Suppressor macrophage treated with lipopolysaccharide for 4 hours (primary cell): ENCODE results near the gene SEMA6B.

Experiments
- DNase-seq: peaks from one replicate; pipeline ENCODE4 v3.0.0-alpha.2; 2020

The SEMA6B gene

DNA sequence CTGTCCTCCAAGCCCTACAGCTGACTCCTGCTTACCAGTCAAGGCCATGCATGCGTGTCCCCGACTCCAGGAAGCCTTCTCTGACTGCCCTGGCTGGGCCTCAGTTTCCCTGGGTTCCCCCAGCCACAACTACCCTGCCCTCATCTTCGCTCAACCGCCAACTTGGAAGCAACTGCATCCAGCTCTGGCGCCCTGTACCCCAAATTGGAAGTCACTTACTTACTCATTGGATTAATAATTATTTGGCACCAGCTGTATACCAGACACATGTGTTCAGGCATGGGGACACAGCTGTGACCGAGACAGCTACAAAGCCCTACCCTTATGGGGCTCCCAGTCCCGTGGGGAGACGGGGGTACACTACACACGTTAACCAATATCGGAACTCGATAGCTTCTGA lies 10.9 kb upstream of the SEMA6B start:
- DNase-seq: no peak

DNA sequence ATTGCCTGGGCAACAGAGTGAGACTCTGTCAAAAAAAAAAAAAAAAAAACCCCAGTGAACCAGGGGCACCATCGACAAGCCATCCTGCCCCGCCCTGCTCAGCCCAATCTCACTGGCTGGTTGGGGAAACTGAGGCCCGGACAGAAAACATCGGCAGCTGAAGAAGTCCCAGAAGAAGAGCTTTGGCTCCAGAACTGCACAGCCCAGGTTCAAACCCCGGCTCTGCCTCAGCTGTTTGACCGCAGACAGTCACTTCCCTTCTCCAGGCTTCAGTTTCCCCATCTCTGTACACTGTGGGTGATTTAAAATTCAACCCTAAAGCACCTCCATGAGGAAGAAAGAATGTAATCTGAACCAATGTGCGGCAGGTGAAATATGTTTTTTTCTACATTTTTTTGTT lies 9.4 kb upstream of the SEMA6B start:
- DNase-seq: peak; percentile 58

DNA sequence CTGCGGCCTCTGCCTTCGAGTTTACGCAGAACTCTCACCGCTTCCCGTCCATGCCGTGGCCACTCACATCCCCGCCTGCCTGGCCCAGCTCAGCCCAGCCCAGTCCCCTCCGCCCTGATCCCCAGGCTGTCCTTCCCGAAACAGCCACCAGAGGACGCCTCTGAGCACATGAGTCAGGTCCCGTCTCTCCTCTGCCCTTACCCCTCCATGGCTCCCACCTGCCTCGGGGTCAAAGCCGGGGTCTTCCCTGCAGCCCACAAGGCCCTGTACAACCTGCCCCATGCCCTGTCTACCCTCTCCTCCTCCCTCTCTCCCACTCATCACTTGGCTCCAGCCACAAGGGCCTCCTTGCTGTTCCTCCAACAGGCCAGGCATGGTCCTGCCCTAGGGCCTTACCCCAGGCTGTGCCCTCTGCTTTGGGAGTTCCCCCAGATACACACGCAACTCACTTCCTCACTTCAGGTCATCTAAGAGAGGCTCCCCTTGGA lies 8.1 kb upstream of the SEMA6B start:
- peak; percentile 82 for DNase-seq

DNA sequence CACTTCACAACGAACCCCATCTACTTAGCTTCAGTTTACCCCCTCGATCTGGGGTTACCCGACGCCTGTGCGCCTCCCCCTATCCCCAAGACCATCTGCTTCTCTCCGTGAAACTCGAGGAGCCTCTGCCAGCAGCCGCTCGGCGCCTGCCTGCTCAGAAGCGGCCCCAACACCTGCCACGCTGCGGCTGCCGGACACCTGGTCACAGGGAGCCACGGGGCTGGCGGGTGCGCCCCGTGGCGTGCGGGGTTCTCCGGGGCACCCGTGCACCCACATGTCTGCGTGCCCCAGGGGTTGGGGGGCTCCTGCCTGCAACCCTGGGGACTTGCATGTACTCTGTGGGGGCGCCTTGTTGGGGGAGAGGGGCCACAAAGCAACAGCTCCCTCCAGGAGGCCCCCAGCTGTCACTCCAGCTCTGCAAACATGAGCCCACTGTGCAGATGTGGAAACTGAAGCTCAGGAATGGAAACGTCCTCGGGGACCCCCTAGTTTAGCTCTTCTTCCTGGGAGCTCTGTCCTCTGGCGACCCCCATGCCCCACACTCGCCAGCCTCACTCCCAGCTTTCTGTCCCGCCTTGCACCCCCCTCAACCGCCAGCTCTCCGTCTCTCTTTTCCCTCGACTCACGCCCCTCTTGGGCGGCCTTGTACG lies 7.0 kb upstream of the SEMA6B start:
- DNase-seq: no peak

DNA sequence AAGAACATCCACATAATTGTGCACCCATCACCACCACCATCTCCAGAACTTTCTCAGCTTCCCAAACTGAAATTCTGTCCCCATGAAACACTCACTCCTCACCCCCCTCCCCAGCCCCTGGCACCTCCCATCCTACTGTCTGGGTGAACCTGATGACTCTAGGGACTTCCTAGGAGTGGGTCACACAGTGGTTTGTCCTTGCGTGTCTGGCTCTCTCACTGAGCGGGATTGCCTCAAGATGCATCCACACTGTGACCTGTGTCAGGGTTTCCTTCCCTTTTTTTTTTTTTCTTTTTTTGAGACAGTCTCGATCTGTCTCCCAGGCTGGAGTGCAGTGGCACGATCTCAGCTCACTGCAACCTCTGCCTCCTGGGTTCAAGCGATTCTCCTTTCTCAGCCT lies 4.1 kb upstream of the SEMA6B start:
- DNase-seq: peak; percentile 89

DNA sequence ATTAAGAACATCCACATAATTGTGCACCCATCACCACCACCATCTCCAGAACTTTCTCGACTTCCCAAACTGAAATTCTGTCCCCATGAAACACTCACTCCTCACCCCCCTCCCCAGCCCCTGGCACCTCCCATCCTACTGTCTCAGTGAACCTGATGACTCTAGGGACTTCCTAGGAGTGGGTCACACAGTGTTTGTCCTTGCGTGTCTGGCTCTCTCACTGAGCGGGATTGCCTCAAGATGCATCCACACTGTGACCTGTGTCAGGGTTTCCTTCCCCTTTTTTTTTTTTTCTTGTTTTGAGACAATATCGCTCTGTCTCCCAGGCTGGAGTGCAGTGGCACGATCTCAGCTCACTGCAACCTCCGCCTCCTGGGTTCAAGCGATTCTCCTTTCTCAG lies 2.6 kb upstream of the SEMA6B start:
- DNase-seq: peak; percentile 88

DNA sequence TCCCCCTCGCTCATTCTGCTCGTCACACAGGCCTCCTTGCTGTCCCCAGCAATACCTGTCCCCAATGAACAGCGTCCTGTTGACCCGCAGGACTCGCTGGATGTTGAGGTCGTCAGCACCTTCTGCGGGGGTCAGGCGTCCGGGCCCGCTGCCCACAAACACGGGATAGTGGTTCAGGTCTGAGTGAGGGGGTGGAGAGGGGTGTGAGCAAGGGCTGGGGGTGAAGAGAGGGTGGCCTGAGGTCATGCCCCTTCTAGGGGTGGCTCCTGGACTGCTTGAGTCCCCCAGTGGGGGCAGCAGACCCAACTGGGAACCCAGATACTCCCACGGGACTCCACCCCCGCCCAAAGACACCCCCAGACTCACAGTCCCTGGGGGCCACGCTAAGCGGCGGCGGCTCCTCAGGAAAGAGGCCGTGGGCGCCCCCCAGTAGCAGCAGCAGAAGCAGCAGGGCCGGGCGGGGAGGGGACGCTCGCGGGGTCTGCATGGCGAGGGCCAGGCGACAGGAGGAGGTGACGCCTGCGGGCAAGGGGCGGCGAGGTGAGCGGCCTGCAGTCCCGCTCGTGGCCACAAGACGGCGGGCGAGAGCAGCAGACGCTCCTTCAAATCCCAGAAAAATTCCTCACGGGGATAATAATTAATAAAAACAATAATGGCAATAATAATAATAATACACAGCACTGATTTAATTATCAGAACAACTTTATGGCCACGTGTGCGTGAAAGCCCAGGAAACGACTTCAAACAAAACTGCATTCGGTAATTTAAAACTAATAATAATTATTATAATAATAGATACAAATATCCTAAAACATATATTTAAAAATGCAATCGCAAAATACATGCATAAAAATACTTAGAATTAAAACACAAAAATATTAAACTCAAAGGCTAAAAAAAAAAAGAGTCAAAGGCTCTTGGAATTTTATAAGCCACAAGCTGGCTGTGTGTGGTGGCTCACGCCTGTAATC lies 1.2 kb downstream of the SEMA6B start:
- DNase-seq: peak; percentile 49

DNA sequence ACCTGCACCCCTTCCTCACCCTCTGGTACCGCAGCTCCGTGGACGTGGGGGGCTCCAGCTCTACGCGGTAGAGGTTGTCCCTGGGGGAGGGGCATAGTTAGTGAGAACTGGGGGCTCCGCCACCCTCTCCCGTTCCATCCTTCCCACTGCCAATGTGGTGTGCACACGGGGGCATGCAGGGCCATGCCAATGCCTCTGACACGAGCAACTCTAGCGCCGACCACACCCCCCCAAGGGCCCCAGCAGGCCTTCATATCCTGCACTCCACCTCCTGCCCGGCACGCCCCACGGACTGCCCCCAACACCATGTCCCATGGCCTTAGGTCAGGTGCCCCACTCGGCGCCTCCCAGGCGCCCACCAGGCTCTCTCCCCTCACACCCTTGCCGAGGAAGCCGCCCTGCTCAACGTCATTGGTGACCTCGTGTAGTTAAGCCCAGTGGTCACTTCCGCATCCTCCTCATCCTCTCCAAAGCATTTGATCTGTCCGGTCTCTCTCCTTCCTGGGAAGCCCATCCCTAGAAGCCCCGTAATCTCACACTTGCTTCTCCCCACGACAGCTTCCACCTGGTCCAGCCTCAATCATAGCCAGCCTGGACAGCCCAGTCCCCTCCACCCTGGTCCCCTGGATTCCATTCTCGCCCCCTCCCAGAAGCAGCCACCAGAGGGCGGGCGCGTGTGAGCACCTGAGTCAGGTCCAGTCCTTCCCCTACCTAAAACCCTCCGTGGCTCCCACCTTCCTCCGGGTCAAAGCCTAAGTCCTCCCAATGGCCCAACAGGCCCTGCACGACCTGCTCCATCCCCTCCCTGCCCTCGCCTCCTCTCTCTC lies 2.1 kb downstream of the SEMA6B start:
- no peak for DNase-seq

DNA sequence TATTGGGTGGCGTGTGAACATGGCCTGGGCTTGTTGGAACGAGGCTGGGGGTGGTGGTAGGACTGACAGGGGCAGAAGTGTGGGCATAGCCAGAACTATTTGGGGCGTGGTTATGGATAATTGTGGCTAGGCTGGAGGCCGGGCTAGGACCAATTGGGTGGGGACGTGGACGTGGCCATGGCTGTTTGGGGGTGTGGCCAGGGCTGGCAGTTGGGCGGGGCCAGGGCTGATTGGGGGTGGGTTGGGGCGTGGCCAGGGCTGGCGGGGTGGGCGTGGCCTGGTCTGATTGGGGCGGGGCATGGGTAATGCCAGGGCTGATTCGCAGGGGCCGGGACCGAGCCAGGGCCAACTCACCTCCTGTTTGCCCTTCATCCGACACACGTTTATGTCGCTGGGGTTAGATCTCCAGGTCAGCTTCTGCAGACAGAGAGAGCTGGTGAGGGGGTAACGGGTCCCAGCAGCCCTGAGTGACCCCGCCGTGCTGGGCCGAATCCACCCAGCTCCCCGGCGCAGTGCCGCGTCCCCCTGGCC lies 2.8 kb downstream of the SEMA6B start:
- peak; percentile 66 for DNase-seq

DNA sequence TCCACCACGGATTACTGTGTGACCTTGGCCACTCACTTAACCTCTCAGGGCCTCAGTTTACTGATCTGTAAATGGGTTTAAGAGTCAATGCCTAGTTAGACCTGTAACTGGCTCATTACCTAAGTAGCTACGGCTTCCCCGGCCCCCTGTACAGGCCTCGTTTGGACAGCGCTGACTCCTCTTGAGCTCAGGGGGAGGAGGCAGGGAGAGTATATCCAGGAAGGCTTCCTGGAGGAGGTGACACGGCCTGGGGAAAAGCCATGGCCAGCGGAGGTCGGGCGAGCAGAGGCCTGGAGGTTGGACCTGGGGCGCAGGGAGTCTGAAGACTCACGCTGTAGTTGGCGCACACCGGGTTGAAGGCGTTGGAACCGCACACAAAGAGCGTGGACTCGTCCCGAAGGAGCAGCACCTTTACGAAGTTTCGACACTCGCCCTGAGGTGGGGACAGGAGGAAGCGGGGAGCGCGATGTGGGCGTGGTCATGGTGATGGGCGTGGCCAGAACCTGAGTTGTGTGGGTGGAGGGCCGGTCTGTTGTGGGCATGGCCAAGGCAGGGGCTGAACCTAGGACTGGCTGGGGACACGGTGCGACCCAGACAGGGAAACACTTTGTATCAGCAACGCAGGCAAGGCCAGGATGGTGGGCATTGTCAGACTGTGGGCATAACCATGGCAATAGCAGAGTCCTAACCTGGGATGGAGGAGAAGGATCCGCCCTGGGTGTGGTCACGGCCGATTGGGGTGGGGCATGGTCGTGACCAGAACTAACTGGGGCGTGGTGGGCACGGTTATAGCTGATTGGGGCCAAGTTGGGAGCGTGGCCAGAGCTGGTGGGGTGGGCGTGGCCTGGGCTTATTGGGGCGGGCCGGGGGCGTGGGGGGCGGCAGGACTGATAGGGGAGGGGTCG lies 3.6 kb downstream of the SEMA6B start:
- no peak for DNase-seq

DNA sequence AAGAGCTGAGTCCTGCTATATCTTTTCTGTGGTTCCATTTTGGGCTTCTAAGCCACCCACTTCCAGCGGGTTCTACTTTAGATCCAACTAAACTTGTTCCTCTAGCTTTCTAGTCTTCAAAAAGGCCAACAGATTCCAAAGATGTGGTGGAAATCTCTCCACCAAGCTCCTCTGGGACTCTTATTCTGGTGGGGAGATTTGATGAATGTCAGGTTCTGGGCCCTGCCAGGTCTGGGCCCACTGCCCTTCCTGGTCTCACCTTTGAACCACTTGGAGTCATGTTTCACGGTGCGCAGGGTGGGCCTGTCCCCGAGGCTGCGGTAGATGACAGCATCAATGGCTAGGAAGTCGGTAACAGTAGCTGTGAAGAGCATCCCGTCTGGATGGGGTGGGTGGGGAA lies 4.8 kb downstream of the SEMA6B start:
- no peak for DNase-seq

DNA sequence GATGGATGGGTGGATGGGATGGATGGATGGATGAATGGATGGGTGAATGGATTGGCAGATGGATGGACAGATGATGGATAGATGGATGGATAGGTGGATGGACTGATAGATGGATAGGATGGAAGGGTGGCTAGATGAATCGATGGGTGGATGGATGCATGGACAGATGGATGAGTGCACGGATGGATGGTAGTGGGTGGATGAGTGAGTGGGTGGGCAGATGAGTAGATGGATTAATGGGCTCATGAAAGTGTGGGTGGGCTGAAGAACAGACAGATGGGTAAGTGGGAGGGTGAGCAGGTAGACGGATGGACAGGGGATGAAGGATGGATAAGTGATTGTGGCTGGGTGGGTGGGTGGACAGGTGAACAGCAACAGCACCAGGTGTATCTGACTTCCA lies 5.7 kb downstream of the SEMA6B start:
- DNase-seq: no peak

DNA sequence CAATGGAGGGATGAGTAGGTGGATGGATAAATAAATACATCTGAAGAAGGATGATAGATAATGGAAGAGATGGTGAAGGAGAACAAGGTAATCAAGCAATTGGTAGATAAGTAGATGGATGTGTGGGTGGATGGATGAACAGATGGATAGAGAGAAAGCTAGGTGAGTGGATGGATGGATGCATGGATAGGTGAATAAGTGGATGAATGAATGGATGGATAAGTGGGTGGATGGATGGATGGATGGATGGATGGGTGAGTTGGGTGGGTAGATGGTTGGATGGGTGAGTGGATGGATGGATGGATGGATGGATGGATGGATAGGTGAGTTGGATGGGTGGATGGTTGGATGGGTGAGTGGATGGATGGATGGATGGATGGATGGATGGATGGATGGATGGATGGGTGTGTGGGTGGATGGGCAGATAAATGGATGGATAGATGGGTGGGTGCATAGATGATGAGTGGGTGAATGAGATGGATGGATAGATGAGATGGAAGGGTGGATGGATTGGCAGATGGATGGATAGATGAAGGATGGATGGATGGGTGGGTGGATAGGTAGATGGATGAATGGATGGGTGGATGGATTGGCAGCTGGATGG lies 6.3 kb downstream of the SEMA6B start:
- no peak for DNase-seq

DNA sequence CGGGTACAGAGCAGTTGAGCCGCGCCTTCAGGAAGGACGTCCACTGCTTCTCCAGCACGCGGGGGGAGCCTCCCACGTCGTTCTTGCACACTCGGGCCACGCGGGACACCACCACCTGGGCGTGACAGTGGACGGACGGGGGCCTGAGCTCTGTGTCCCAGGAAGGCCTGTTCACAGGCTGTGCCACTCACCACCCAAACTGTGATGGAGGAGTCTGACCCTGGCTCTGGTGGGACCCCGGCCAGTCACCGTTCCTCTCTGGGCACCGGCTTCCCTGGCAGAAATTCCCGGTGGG lies 7.0 kb downstream of the SEMA6B start:
- no peak for DNase-seq

DNA sequence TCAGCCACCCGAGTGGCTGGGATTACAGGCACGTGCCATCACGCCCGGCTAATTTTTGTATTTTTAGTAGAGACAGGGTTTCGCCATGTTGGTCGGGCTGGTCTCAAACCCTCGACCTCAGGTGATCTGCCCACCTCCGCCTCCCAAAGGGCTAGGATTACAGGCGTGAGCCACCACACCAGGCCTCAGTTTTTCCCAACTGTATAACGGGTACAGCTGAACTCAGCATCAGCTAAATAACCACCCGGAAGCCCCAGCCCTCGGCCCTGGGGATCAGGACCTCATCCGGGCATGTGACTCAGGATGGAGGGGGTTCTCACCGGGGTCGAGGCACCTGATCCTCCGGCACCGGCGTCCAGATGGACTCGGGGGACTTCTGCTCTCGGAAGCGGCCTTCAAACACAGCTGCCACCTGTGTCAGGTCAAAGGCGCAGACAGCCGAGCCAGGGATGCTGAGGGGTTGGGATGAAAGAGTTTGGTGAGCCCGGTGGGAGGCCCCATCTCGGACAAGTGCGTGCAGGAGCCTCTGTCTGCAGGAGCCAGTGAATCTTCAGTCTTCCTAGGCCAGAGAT lies 8.9 kb downstream of the SEMA6B start:
- DNase-seq: no peak

DNA sequence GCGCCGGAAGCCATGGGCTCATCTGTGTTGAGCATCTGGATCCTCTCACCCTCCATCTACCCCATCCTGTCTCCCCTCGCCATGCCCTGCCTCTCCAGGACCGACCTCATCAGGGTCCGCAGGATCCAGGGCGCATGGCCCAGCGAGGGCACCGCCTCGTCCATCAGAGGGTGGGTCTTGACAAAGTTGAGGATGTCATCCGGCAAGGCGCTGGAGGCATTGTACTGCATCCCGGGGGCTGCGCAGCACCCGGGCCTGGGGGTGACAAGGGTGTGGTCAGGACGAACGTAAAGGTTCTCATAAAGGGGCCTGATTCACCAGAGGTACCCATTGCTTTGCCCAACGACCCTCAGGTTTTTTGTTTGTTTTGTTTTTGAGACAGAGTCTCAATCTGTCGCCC lies 9.5 kb downstream of the SEMA6B start:
- DNase-seq: no peak

DNA sequence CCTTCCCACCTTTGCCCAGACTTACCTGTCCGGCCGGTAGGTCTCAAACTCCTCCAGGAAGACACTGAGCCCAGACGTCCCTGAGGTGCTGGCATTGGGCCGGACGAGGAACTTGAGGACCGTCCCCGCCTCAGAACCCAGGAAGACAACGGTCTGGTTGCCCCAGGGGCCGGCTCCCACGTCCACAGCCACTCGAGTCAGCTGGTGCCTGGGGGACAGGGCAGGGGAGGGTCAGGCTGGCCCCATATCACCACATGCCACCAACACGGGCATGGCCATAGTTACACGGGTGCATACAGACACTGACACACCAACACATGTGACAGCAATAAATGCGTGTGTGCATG lies 11.3 kb downstream of the SEMA6B start:
- DNase-seq: no peak

DNA sequence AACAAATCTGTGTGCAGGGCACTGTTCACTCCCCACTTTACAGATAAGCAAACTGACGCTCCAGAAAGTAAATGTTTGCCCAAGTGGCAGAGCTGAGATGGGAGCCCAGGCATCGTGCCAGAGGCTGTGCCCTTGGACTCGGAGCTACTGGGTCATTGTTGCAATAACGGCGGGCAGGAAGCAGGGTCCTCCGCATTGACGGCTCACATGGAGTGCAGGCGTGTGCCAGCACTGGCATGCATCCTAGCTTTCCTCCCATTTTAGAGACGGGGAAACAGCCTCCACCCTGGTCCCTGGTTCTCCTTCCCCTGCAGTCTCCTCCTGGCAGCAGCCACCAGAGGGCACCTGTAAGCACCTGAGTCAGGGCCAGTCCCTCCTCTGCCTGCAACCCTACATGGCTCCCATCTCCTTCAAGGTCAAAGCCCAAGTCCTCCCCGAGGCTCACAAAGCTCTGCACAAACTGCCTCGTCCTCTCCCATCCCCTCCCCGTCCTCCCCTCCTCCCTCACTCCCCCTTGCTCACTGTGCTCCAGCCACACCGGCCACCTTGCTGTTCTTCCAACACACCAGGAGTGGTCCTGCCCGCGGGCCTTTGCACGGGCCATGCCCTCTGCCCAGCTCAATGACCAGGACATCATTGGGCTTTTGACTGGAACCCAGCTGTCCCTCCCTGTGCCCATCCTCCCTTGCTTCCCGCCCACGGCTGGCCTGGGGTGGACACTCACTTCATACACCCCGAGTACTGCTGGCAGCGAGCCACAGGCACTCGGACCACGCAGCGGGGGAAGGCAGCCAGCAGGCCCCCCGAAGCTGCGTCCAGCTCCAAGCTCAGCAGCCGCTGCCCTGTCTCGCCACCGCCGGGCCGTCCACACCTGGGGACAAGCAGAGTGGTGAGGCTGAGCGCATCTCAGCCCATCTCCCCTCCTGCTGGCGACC lies 11.9 kb downstream of the SEMA6B start:
- peak; percentile 38 for DNase-seq

DNA sequence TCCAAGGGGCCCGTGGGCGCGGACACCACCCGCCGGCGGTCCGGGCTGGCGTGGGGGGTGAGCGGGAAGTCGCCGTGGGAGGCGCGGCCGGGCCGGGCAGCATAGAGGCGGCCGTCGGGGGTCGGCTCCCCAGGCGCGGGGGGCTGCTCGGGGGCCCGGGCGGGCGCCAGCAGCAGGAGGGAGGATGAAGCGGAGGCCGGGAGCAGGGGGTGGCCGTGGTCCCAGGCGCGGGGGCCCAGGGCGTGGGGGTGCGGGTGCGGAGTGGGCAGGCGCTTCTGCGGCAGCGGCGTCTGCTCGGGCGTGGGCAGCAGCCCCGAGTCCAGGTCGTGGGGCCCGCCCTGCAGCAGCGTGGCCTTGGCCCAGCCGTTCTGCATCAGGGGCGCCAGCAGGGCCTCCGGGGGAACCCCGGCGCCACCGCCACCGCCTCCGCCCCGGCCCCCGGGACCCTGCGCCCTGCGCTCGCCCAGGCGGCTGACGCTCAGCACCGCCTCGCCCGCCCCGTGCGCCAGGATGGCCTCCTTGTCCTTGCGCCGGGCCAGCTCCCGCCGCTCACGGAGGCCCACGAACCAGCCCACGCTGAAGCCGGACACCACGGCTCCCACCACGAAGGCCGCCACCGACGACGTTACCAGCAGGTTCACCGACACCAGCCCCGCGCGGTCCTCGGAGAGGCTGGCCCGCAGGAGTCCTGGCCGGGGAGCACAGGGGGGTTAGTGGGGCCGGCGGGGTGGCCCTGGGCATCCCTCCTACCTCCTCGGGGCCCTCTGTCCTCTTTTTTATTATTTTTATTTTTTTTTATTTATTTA lies 15.4 kb downstream of the SEMA6B start:
- no peak for DNase-seq
